GM23338 (cell line): ENCODE measurements around the gene TRMT44. TPM values are rescaled to one million over a fixed set of nuclear protein-coding genes. Genes with fewer than 3 reads are reported as not detected.

ENCODE experiments used
- ATAC-seq: fragments of 200-7000 bp; cut with Tn5 transposase; 3 replicates; pipeline ENCODE4 v1.9.1; 2020
- DNase-seq: peaks from one replicate; pipeline ENCODE4 v3.0.0-alpha.2; 2015; ENCODE audit warnings: low spot score
- H2AFZ ChIP-seq: fragments of 200-600 bp; sonication (generic); 2 replicates; pipeline ENCODE4 v1.8.0; 2016; ENCODE audit warnings: antibody characterized with exemption, mild to moderate bottlenecking, moderate library complexity
- H3F3A ChIP-seq: fragments of 200-600 bp; sonication (generic); replicated peaks from 2 replicates; pipeline ENCODE4 v1.8.0; 2017; ENCODE audit warnings: antibody characterized with exemption, mixed run types, low read depth
- H3K27ac ChIP-seq: fragments of 200-600 bp; sonication (generic); 2 replicates; pipeline ENCODE4 v1.6.1; 2016; ENCODE audit warnings: low read depth
- H3K27me3 ChIP-seq: fragments of 200-600 bp; sonication (generic); 2 replicates; pipeline ENCODE4 v1.8.0; 2016; ENCODE audit warnings: mild to moderate bottlenecking, mixed run types, moderate library complexity; ENCODE audit not compliant: insufficient read depth
- H3K36me3 ChIP-seq: fragments of 200-600 bp; sonication (generic); 2 replicates; pipeline ENCODE4 v1.8.0; 2016; ENCODE audit warnings: mild to moderate bottlenecking; ENCODE audit not compliant: insufficient read depth
- H3K4me1 ChIP-seq: fragments of 200-600 bp; sonication (generic); 2 replicates; pipeline ENCODE4 v1.8.0; 2016; ENCODE audit warnings: mild to moderate bottlenecking, moderate library complexity; ENCODE audit not compliant: insufficient read depth
- H3K4me2 ChIP-seq: fragments of 200-600 bp; sonication (generic); 2 replicates; pipeline ENCODE4 v1.7.1; 2017; ENCODE audit warnings: mixed run types
- H3K4me3 ChIP-seq: fragments of 200-600 bp; sonication (generic); 2 replicates; pipeline ENCODE4 v1.6.1; 2016; ENCODE audit warnings: mixed run types
- H3K79me2 ChIP-seq: fragments of 200-600 bp; sonication (generic); replicated peaks from 2 replicates; pipeline ENCODE4 v1.8.0; 2017; ENCODE audit warnings: mild to moderate bottlenecking; ENCODE audit not compliant: insufficient read depth
- H3K9me2 ChIP-seq: fragments of 200-600 bp; sonication (generic); 2 replicates; pipeline ENCODE4 v1.8.0; 2017; ENCODE audit not compliant: insufficient read depth
- H4K20me1 ChIP-seq: fragments of 200-600 bp; sonication (generic); replicated peaks from 2 replicates; pipeline ENCODE4 v1.8.0; 2017; ENCODE audit warnings: mild to moderate bottlenecking; ENCODE audit not compliant: insufficient read depth
- H3K27ac Mint-ChIP-seq: 2 replicates; pipeline ENCODE4 v1.8.0; 2020; ENCODE audit warnings: inconsistent platforms, mild to moderate bottlenecking, moderate library complexity, mixed read lengths
- H3K27me3 Mint-ChIP-seq: 3 replicates; pipeline ENCODE4 v1.8.0; 2022; ENCODE audit warnings: low read depth, mild to moderate bottlenecking, moderate library complexity, mixed read lengths, inconsistent platforms; ENCODE audit not compliant: insufficient read depth, poor library complexity
- H3K36me3 Mint-ChIP-seq: 3 replicates; pipeline ENCODE4 v1.8.0; 2021; ENCODE audit warnings: low read depth, mild to moderate bottlenecking, inconsistent platforms, moderate library complexity, mixed read lengths
- H3K4me1 Mint-ChIP-seq: 3 replicates; pipeline ENCODE4 v1.8.0; 2020; ENCODE audit warnings: mild to moderate bottlenecking, inconsistent platforms, mixed read lengths
- H3K4me3 Mint-ChIP-seq: 3 replicates; pipeline ENCODE4 v1.8.0; 2021; ENCODE audit warnings: moderate library complexity, mild to moderate bottlenecking, inconsistent platforms, mixed read lengths
- H3K9me3 Mint-ChIP-seq: 3 replicates; pipeline ENCODE4 v1.8.0; 2020; ENCODE audit warnings: moderate library complexity, mild to moderate bottlenecking, inconsistent platforms, mixed read lengths
- CREB1 ChIP-seq: fragments of 250-450 bp; sonication (Bioruptor Pico); IDR thresholded peaks from 2 replicates; pipeline ENCODE4 v1.5.0; 2020; ENCODE audit warnings: low read depth, mild to moderate bottlenecking, moderate library complexity
- EZH2 ChIP-seq: fragments of 200-600 bp; sonication (generic); IDR thresholded peaks from one replicate; pipeline ENCODE4 v1.8.0; 2017; ENCODE audit warnings: antibody characterized with exemption, mild to moderate bottlenecking, low read depth; ENCODE audit not compliant: unreplicated experiment
- EZH2phosphoT487 ChIP-seq: fragments of 200-600 bp; sonication (generic); IDR thresholded peaks from one replicate; pipeline ENCODE4 v1.8.1; 2018; ENCODE audit warnings: antibody characterized with exemption; ENCODE audit not compliant: unreplicated experiment
- JUNB ChIP-seq: IDR thresholded peaks from one replicate; pipeline ENCODE4 v1.6.1; 2016; ENCODE audit warnings: antibody characterized with exemption; ENCODE audit not compliant: unreplicated experiment
- POLR2AphosphoS5 ChIP-seq: IDR thresholded peaks from 2 replicates; pipeline ENCODE4 v1.6.1; 2016; ENCODE audit warnings: antibody characterized with exemption, low read depth
- STAT1 ChIP-seq: IDR thresholded peaks from one replicate; pipeline ENCODE4 v1.6.1; 2016; ENCODE audit warnings: antibody characterized with exemption; ENCODE audit not compliant: unreplicated experiment
- polyA plus RNA-seq: library from polyadenylated mRNA; unstranded; fragments of >200 nt; fragmentation: Nextera tagmentation; extraction: Ambion mirVana; gene quantifications from 2 replicates; pipeline ENCODE4 v1.2.1, GENCODE V29; 2016
- total RNA-seq: library from RNA; depleted of rRNA; stranded (reverse); fragments of >200 nt; shearing (Covaris generic); gene quantifications from 2 replicates; pipeline ENCODE4 v1.2.3, GENCODE V29; 2014
- TF ChIP-seq, protein P1 (sequence below): IDR thresholded peaks from 2 replicates; pipeline ENCODE4 v1.6.1; 2016; ENCODE audit warnings: antibody characterized with exemption
- TF ChIP-seq, protein P2 (sequence below): IDR thresholded peaks from one replicate; pipeline ENCODE4 v1.6.1; 2018; ENCODE audit warnings: antibody characterized with exemption; ENCODE audit not compliant: unreplicated experiment
- TF ChIP-seq, protein P3 (sequence below), 2 experiments: fragments of 200-600 bp in 1 of 2; sonication (generic) in 1 of 2; conservative IDR thresholded peaks; 2 replicates each; pipeline versions ENCODE4 v1.5.1 to v1.6.1; 2016 to 2017; ENCODE audit warnings: antibody characterized with exemption in 2 of 2, low read depth in 2 of 2, mild to moderate bottlenecking in 2 of 2, moderate library complexity in 1 of 2
- TF ChIP-seq, protein P4 (sequence below): fragments of 250-450 bp; sonication (Bioruptor Pico); IDR thresholded peaks from 2 replicates; pipeline ENCODE4 v1.5.0; 2020; ENCODE audit warnings: mild to moderate bottlenecking, moderate library complexity

The TRMT44 gene
- total and polyA plus RNA-seq, 2 experiments from 2014 or later = 10.3 to 49.8 TPM

DNA sequence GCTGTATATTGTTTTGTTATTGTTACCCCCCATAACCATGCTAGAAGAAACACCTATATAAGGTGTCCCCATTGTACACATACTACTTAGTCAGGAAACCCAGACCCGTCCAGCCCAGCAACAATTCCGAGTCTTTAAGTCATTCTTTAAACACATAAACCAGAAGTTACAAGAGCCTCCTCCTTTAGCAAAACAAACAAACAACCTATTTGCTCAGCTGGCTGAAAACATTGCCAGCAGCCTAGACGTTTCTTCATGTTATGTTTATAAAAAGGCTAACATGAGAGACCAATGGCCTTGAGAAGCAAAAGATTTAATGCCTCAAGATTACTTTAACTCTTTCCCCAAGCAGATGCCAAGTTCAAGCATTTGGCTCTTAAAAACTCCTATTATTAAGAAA lies 1.4 kb upstream of the TRMT44 start (continued):
- TF ChIP-seq, protein P1, sequence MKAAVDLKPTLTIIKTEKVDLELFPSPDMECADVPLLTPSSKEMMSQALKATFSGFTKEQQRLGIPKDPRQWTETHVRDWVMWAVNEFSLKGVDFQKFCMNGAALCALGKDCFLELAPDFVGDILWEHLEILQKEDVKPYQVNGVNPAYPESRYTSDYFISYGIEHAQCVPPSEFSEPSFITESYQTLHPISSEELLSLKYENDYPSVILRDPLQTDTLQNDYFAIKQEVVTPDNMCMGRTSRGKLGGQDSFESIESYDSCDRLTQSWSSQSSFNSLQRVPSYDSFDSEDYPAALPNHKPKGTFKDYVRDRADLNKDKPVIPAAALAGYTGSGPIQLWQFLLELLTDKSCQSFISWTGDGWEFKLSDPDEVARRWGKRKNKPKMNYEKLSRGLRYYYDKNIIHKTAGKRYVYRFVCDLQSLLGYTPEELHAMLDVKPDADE = no peak
- no peak for TF ChIP-seq EZH2
- no peak for TF ChIP-seq STAT1
- no peak for TF ChIP-seq POLR2AphosphoS5
- TF ChIP-seq, protein P2, sequence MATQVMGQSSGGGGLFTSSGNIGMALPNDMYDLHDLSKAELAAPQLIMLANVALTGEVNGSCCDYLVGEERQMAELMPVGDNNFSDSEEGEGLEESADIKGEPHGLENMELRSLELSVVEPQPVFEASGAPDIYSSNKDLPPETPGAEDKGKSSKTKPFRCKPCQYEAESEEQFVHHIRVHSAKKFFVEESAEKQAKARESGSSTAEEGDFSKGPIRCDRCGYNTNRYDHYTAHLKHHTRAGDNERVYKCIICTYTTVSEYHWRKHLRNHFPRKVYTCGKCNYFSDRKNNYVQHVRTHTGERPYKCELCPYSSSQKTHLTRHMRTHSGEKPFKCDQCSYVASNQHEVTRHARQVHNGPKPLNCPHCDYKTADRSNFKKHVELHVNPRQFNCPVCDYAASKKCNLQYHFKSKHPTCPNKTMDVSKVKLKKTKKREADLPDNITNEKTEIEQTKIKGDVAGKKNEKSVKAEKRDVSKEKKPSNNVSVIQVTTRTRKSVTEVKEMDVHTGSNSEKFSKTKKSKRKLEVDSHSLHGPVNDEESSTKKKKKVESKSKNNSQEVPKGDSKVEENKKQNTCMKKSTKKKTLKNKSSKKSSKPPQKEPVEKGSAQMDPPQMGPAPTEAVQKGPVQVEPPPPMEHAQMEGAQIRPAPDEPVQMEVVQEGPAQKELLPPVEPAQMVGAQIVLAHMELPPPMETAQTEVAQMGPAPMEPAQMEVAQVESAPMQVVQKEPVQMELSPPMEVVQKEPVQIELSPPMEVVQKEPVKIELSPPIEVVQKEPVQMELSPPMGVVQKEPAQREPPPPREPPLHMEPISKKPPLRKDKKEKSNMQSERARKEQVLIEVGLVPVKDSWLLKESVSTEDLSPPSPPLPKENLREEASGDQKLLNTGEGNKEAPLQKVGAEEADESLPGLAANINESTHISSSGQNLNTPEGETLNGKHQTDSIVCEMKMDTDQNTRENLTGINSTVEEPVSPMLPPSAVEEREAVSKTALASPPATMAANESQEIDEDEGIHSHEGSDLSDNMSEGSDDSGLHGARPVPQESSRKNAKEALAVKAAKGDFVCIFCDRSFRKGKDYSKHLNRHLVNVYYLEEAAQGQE = no peak

DNA sequence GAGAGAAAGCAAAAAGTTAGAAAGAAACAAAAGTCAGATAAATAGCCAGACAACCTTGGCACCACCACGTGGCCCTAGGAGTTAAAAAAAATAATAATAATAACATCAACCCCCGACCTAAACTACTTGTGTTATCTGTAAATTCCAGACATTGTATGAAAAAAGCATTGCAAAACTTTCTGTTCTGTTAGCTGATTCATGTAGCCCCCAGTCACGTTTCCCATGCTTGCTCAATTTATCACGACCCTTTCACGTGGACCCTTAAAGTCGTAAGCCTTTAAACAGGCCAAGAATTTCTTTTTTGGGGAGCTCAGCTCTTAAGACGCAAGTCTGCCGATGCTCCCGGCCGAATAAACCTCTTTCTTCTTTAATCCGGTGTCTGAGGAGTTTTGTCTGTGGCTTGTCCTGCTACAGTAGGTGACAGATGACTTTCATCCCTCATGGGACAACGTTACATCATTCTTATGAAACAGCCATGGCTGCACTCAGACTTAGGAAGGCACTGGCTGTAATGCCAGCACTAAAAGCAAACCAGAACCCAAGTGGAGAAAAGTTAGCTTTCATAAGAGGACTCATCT lies 574 bp upstream of the TRMT44 start:
- Histone ChIP-seq H3K4me1 (peaks cover 33% of the 10 kb centered on the region), H3K27ac (peak overlapping the region; percentile 85)
- TF ChIP-seq EZH2phosphoT487 = no peak
- TF ChIP-seq, protein P3, sequence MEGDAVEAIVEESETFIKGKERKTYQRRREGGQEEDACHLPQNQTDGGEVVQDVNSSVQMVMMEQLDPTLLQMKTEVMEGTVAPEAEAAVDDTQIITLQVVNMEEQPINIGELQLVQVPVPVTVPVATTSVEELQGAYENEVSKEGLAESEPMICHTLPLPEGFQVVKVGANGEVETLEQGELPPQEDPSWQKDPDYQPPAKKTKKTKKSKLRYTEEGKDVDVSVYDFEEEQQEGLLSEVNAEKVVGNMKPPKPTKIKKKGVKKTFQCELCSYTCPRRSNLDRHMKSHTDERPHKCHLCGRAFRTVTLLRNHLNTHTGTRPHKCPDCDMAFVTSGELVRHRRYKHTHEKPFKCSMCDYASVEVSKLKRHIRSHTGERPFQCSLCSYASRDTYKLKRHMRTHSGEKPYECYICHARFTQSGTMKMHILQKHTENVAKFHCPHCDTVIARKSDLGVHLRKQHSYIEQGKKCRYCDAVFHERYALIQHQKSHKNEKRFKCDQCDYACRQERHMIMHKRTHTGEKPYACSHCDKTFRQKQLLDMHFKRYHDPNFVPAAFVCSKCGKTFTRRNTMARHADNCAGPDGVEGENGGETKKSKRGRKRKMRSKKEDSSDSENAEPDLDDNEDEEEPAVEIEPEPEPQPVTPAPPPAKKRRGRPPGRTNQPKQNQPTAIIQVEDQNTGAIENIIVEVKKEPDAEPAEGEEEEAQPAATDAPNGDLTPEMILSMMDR (conservative IDR thresholded peaks at IDR 0.05; ENCODE audit: low read depth in 2 of 2) = no peak
- no peak for TF ChIP-seq STAT1
- no peak for TF ChIP-seq JUNB
- no peak for TF ChIP-seq CREB1 (CRISPR knock-in tag)
- TF ChIP-seq, protein P4, sequence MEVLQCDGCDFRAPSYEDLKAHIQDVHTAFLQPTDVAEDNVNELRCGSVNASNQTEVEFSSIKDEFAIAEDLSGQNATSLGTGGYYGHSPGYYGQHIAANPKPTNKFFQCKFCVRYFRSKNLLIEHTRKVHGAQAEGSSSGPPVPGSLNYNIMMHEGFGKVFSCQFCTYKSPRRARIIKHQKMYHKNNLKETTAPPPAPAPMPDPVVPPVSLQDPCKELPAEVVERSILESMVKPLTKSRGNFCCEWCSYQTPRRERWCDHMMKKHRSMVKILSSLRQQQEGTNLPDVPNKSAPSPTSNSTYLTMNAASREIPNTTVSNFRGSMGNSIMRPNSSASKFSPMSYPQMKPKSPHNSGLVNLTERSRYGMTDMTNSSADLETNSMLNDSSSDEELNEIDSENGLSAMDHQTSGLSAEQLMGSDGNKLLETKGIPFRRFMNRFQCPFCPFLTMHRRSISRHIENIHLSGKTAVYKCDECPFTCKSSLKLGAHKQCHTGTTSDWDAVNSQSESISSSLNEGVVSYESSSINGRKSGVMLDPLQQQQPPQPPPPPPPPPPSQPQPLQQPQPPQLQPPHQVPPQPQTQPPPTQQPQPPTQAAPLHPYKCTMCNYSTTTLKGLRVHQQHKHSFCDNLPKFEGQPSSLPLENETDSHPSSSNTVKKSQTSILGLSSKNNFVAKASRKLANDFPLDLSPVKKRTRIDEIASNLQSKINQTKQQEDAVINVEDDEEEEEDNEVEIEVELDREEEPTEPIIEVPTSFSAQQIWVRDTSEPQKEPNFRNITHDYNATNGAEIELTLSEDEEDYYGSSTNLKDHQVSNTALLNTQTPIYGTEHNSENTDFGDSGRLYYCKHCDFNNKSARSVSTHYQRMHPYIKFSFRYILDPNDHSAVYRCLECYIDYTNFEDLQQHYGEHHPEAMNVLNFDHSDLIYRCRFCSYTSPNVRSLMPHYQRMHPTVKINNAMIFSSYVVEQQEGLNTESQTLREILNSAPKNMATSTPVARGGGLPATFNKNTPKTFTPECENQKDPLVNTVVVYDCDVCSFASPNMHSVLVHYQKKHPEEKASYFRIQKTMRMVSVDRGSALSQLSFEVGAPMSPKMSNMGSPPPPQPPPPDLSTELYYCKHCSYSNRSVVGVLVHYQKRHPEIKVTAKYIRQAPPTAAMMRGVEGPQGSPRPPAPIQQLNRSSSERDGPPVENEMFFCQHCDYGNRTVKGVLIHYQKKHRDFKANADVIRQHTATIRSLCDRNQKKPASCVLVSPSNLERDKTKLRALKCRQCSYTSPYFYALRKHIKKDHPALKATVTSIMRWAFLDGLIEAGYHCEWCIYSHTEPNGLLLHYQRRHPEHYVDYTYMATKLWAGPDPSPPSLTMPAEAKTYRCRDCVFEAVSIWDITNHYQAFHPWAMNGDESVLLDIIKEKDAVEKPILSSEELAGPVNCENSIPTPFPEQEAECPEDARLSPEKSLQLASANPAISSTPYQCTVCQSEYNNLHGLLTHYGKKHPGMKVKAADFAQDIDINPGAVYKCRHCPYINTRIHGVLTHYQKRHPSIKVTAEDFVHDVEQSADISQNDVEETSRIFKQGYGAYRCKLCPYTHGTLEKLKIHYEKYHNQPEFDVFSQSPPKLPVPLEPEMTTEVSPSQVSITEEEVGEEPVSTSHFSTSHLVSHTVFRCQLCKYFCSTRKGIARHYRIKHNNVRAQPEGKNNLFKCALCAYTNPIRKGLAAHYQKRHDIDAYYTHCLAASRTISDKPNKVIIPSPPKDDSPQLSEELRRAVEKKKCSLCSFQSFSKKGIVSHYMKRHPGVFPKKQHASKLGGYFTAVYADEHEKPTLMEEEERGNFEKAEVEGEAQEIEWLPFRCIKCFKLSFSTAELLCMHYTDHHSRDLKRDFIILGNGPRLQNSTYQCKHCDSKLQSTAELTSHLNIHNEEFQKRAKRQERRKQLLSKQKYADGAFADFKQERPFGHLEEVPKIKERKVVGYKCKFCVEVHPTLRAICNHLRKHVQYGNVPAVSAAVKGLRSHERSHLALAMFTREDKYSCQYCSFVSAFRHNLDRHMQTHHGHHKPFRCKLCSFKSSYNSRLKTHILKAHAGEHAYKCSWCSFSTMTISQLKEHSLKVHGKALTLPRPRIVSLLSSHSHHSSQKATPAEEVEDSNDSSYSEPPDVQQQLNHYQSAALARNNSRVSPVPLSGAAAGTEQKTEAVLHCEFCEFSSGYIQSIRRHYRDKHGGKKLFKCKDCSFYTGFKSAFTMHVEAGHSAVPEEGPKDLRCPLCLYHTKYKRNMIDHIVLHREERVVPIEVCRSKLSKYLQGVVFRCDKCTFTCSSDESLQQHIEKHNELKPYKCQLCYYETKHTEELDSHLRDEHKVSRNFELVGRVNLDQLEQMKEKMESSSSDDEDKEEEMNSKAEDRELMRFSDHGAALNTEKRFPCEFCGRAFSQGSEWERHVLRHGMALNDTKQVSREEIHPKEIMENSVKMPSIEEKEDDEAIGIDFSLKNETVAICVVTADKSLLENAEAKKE (CRISPR knock-in tag) = no peak
- no peak for TF ChIP-seq POLR2AphosphoS5

More for the DNA sequence above, 574 bp upstream of the TRMT44 start:
- Histone ChIP-seq H3K4me3 (peak overlapping the region; percentile 58), H3K36me3 (no peaks in the 10 kb centered on the region), H3K9me2 (no peaks in the 10 kb centered on the region), H3K27me3 (no peaks in the 10 kb centered on the region), H2AFZ (0 out of 2 replicates have a peak overlapping the region, but pooled peaks have one; percentile 15), H3F3A (no peaks in the 10 kb centered on the region), H3K4me2 (peak overlapping the region; percentile 98), H4K20me1 (peaks cover 17% of the 10 kb centered on the region), H3K79me2 (peaks cover 51% of the 10 kb centered on the region)
- peaks cover 5% of the 10 kb centered on the region; the same call in 1 of the 3 replicates for H3K36me3 Mint-ChIP-seq
- no peak for ATAC-seq
- H3K4me3 Mint-ChIP-seq = peak overlapping the region; percentile 84
- peak; percentile 14 for DNase-seq
- H3K27me3 Mint-ChIP-seq = peaks cover 11% of the 10 kb centered on the region
- peaks cover 51% of the 10 kb centered on the region for H3K4me1 Mint-ChIP-seq
- peak overlapping the region; percentile 98 for H3K27ac Mint-ChIP-seq
- peaks cover 15% of the 10 kb centered on the region for H3K9me3 Mint-ChIP-seq
